A549 (cell line): Measurements from ENCODE around the gene PCED1B. TPM values are rescaled to one million over a fixed set of nuclear protein-coding genes. Genes with fewer than 3 reads are reported as not detected.

Source experiments
- ATAC-seq, 2 experiments: fragments of 200-7000 bp in 1 of 2; fragments of >200 bp in 1 of 2; cut with Nextera tagmentation in 1 of 2; cut with Tn5 transposase in 1 of 2; 3 replicates each; pipeline versions ENCODE4 v1.8.0 to v1.9.1; 2018 to 2020; ENCODE audit warnings: mild to moderate bottlenecking in 1 of 2, moderate library complexity in 1 of 2
- CTCF ChIA-PET: fragments of 300-600 bp; sonication (Branson Sonifier 250); formaldehyde crosslinking; extraction: SDS; loops from one replicate; lab custom pipeline; 2021; ENCODE audit warnings: antibody characterized with exemption, inconsistent platforms; lab: Yijun Ruan, JAX
- POLR2A ChIA-PET: fragments of 350-600 bp; formaldehyde crosslinking; extraction: SDS; loops from one replicate; lab custom pipeline; 2021; ENCODE audit warnings: antibody characterized with exemption, inconsistent platforms; lab: Yijun Ruan, JAX
- DNase-seq, 2 experiments: peaks; one replicate each; pipeline versions ENCODE4 v3.0.0 to v3.0.0-alpha.2; 2011 to 2016; ENCODE audit warnings: low read depth in 1 of 2, low spot score in 1 of 2
- FAIRE-seq: peaks from 2 replicates; lab custom pipeline; 2011; peaks lifted over from hg19 to GRCh38; lab: Jason Lieb, UNC
- H3K27ac ChIP-seq, 2 experiments: fragments of >200 bp; sonication (Bioruptor Twin); formaldehyde crosslinking; 3 replicates each; pipeline ENCODE4 v1.5.1; 2016 to 2017
- H3K4me1 ChIP-seq: fragments of >200 bp; sonication (Bioruptor Twin); formaldehyde crosslinking; 3 replicates; pipeline ENCODE4 v1.6.1; 2016
- H3K4me2 ChIP-seq: fragments of >200 bp; sonication (Bioruptor Twin); formaldehyde crosslinking; 3 replicates; pipeline ENCODE4 v1.6.1; 2016
- H3K4me3 ChIP-seq: fragments of >200 bp; sonication (Bioruptor Twin); formaldehyde crosslinking; 3 replicates; pipeline ENCODE4 v1.5.1; 2016
- H3K9me3 ChIP-seq: fragments of >200 bp; sonication (Bioruptor Twin); formaldehyde crosslinking; 3 replicates; pipeline ENCODE4 v1.6.1; 2016
- CEBPB ChIP-seq, 2 experiments: fragments of >200 bp in 1 of 2; sonication (Bioruptor Twin) in 1 of 2; formaldehyde crosslinking in 1 of 2; IDR thresholded peaks; 2 replicates each; pipeline ENCODE4 v1.6.1; 2012 to 2016
- CHD2 ChIP-seq: fragments of 150-350 bp; IDR thresholded peaks from 2 replicates; pipeline ENCODE4 v1.6.1; 2014; ENCODE audit warnings: low read length; ENCODE audit not compliant: partially characterized antibody
- CHD4 ChIP-seq: fragments of 200-600 bp; sonication (generic); IDR thresholded peaks from 2 replicates; pipeline ENCODE4 v1.6.1; 2016; ENCODE audit warnings: antibody characterized with exemption, mild to moderate bottlenecking, borderline replicate concordance
- EHF ChIP-seq: fragments of 250-450 bp; sonication (Bioruptor Pico); IDR thresholded peaks from 2 replicates; pipeline ENCODE4 v1.5.0; 2020; ENCODE audit warnings: mild to moderate bottlenecking
- ESRRA ChIP-seq: fragments of 150-350 bp; IDR thresholded peaks from 2 replicates; pipeline ENCODE4 v1.6.1; 2014; ENCODE audit warnings: mild to moderate bottlenecking, low read length, borderline replicate concordance
- FOSB ChIP-seq: fragments of 250-450 bp; sonication (Bioruptor Pico); IDR thresholded peaks from 2 replicates; pipeline ENCODE4 v1.5.0; 2020; ENCODE audit warnings: mild to moderate bottlenecking, moderate library complexity
- FOSL2 ChIP-seq, 2 experiments: fragments of 450-650 bp in 1 of 2; fragments of >200 bp in 1 of 2; sonication (Bioruptor Twin) in 1 of 2; formaldehyde crosslinking; IDR thresholded peaks; 2 replicates each; pipeline versions ENCODE4 v1.5.0 to v1.6.1; 2016 to 2020; ENCODE audit warnings: mild to moderate bottlenecking in 1 of 2, moderate library complexity in 1 of 2
- FOXS1 ChIP-seq: fragments of 250-450 bp; sonication (Bioruptor Pico); IDR thresholded peaks from 2 replicates; pipeline ENCODE4 v1.5.0; 2020; ENCODE audit warnings: mild to moderate bottlenecking, moderate library complexity
- GATA3 ChIP-seq: IDR thresholded peaks from 2 replicates; pipeline ENCODE4 v1.6.1; 2012; ENCODE audit warnings: borderline replicate concordance
- HDAC2 ChIP-seq: fragments of 200-600 bp; sonication (generic); IDR thresholded peaks from 2 replicates; pipeline ENCODE4 v1.6.1; 2016
- JUNB ChIP-seq: fragments of >200 bp; sonication (Bioruptor Twin); formaldehyde crosslinking; IDR thresholded peaks from 2 replicates; pipeline ENCODE4 v1.6.1; 2016
- KDM5A ChIP-seq: fragments of 200-600 bp; sonication (generic); IDR thresholded peaks from 2 replicates; pipeline ENCODE4 v1.6.1; 2016; ENCODE audit warnings: antibody characterized with exemption, mild to moderate bottlenecking
- MAZ ChIP-seq: fragments of 150-350 bp; IDR thresholded peaks from 2 replicates; pipeline ENCODE4 v1.6.1; 2014; ENCODE audit warnings: antibody characterized with exemption, low read depth, low read length, borderline replicate concordance
- MYC ChIP-seq: IDR thresholded peaks from 2 replicates; pipeline ENCODE4 v1.6.1; 2012; ENCODE audit warnings: mild to moderate bottlenecking, inconsistent platforms, low read length, improper control_type of control experiment, borderline replicate concordance
- PHF8 ChIP-seq: fragments of 200-600 bp; sonication (generic); IDR thresholded peaks from 2 replicates; pipeline ENCODE4 v1.6.1; 2016; ENCODE audit warnings: low read depth, mild to moderate bottlenecking, antibody characterized with exemption, moderate library complexity, borderline replicate concordance
- POLR2A ChIP-seq: IDR thresholded peaks from 2 replicates; pipeline ENCODE4 v1.6.1; 2012; ENCODE audit warnings: mild to moderate bottlenecking, low read length
- POLR2AphosphoS2 ChIP-seq: conservative IDR thresholded peaks from 2 replicates; pipeline ENCODE4 v1.6.1; 2012; ENCODE audit warnings: low read length, improper control_type of control experiment, inconsistent platforms
- RCOR1 ChIP-seq: fragments of 150-350 bp; IDR thresholded peaks from 2 replicates; pipeline ENCODE4 v1.6.1; 2014; ENCODE audit warnings: antibody characterized with exemption, low read length, low read depth
- RNF2 ChIP-seq: fragments of 200-600 bp; sonication (generic); IDR thresholded peaks from 2 replicates; pipeline ENCODE4 v1.6.1; 2016; ENCODE audit warnings: low read depth, mild to moderate bottlenecking, antibody characterized with exemption, moderate library complexity, borderline replicate concordance
- SREBF2 ChIP-seq: fragments of 450-650 bp; IDR thresholded peaks from 2 replicates; pipeline ENCODE4 v1.6.1; 2014; ENCODE audit warnings: mild to moderate bottlenecking, moderate library complexity
- TFCP2L1 ChIP-seq: fragments of 250-450 bp; sonication (Bioruptor Pico); IDR thresholded peaks from 2 replicates; pipeline ENCODE4 v1.5.0; 2021; ENCODE audit warnings: mild to moderate bottlenecking
- ZC3H11A ChIP-seq: fragments of 450-650 bp; IDR thresholded peaks from 2 replicates; pipeline ENCODE4 v1.6.1; 2014; ENCODE audit warnings: antibody characterized with exemption, mild to moderate bottlenecking
- ZNF302 ChIP-seq: fragments of 250-450 bp; sonication (Bioruptor Pico); IDR thresholded peaks from 2 replicates; pipeline ENCODE4 v1.9.0; 2021; ENCODE audit warnings: inconsistent platforms, mild to moderate bottlenecking, moderate library complexity
- ZSCAN20 ChIP-seq: fragments of 250-450 bp; sonication (Bioruptor Pico); IDR thresholded peaks from 2 replicates; pipeline ENCODE4 v1.8.0; 2022; ENCODE audit warnings: mild to moderate bottlenecking, moderate library complexity
- WGBS: methylation state at CpG from one replicate; pipeline ENCODE4 v1.1.6; 2017; ENCODE audit errors: missing lambda C conversion rate; 5-methylcytosine and 5-hydroxymethylcytosine counted together
- polyA plus RNA-seq, 4 experiments: library from polyadenylated mRNA; depleted of rRNA in 3 of 4; stranded (reverse); fragments of >200 nt; fragmentation: RNase III in 1 of 4; extraction: RNeasy Plus Mini Kit Qiagen cat#74134 plus additional on column Dnase treatment in 1 of 4; gene quantifications; 2 replicates in 3 of 4; 3 replicates in 1 of 4; pipeline ENCODE4 v1.2.3, GENCODE V29; 2011 to 2017
- TF ChIP-seq, protein P1 (sequence below): IDR thresholded peaks from 2 replicates; pipeline ENCODE4 v1.6.1; 2012
- TF ChIP-seq, protein P2 (sequence below): IDR thresholded peaks from 2 replicates; pipeline ENCODE4 v1.6.1; 2012
- TF ChIP-seq, protein P3 (sequence below): fragments of 450-650 bp; IDR thresholded peaks from 2 replicates; pipeline ENCODE4 v1.6.1; 2014; ENCODE audit warnings: antibody characterized with exemption
- TF ChIP-seq, protein P4 (sequence below): fragments of 150-350 bp; IDR thresholded peaks from 2 replicates; pipeline ENCODE4 v1.6.1; 2014; ENCODE audit warnings: low read depth, mild to moderate bottlenecking, low read length
- TF ChIP-seq, protein P5 (sequence below): fragments of 200-600 bp; sonication (generic); IDR thresholded peaks from 2 replicates; pipeline ENCODE4 v1.6.1; 2016; ENCODE audit warnings: antibody characterized with exemption, mild to moderate bottlenecking, moderate library complexity
- TF ChIP-seq, protein P6 (sequence below): fragments of >200 bp; sonication (Bioruptor Twin); formaldehyde crosslinking; IDR thresholded peaks from 3 replicates; pipeline ENCODE4 v1.6.1; 2016

Gene PCED1B
- polyA plus RNA-seq, 2 of the 4 experiments (the other 2 are of a cell fraction) = 74.6 to 108 TPM

DNA sequence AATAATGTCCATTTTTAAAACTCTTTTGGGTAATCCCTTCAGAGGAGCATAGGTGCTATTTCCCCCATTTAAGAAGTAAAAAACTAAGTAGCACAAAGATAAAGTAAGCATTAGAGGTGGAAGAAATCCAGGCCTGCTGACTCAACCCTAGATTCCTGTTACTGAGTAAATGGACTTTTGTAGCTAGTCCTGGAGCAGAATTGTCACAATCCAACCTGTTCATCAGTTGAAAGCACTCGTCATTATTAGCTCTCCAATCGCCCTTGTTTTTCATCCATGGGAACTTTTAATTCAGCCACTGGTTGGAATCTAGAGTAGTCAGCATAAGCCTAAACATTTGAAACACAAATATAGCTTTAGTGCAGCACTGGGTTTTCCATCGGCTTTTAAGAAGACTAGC, 139.8 kb downstream of the PCED1B start (continued):
- TF ChIP-seq, protein P1, sequence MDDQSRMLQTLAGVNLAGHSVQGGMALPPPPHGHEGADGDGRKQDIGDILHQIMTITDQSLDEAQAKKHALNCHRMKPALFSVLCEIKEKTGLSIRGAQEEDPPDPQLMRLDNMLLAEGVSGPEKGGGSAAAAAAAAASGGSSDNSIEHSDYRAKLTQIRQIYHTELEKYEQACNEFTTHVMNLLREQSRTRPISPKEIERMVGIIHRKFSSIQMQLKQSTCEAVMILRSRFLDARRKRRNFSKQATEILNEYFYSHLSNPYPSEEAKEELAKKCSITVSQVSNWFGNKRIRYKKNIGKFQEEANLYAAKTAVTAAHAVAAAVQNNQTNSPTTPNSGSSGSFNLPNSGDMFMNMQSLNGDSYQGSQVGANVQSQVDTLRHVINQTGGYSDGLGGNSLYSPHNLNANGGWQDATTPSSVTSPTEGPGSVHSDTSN = no peak
- no peak for TF ChIP-seq RCOR1
- TF ChIP-seq, protein P2, sequence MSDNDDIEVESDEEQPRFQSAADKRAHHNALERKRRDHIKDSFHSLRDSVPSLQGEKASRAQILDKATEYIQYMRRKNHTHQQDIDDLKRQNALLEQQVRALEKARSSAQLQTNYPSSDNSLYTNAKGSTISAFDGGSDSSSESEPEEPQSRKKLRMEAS = no peak; the same call in 1 of the 2 replicates
- TF ChIP-seq MAZ = no peak
- TF ChIP-seq, protein P3, sequence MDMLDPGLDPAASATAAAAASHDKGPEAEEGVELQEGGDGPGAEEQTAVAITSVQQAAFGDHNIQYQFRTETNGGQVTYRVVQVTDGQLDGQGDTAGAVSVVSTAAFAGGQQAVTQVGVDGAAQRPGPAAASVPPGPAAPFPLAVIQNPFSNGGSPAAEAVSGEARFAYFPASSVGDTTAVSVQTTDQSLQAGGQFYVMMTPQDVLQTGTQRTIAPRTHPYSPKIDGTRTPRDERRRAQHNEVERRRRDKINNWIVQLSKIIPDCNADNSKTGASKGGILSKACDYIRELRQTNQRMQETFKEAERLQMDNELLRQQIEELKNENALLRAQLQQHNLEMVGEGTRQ = no peak

DNA sequence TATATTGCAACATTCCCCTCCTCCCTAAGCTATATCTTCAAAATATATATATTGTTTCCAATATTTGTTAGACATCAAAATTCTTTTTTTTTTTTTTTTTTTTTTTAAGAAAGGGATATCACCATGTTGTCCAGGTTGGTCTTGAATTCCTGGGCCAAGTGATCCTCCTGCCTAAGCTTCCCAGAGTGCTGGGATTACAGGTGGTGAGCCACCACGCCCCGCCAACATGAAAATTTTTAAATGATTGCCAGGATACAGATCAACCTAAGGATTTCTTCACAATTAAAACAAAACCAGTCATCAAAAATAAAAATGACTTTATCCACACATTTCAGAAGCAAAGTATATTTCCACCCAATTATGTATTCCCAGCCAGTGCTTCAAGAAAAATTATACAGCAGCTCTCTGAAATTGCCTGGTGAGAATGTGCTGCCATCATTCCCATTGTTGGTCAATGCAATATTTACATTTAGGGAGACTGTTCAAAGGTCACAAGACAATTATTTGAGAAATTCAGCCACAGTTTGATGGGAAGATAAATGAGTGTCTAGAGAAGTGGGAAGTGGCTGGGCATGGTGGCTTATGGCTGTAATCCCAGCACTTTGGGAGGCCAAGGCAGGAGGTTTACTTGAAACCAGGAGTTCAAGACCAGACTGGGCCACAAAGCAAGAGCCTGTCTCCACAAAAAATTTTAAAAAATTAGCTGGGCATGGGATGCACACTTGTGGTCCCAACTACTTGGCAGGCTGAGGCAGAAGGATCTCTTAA, 142.0 kb downstream of the PCED1B start:
- peak overlapping the region; percentile 98 to 99 for H3K27ac ChIP-seq
- ChIA-PET POLR2A (interaction anchor here (0.6 to 4.2 kb wide), 10 partner anchors 9 to 175 kb away, joined by 3 to 156 read pairs (median 4); partner anchors contain the start of genes AMIGO2 and PCED1B), CTCF (interaction anchor here (0.6 to 1.9 kb wide), 7 partner anchors 52 to 459 kb away, joined by 3 to 7 read pairs (median 3); partner anchors contain the start of genes AMIGO2 and PCED1B)
- peak; percentile 87 for FAIRE-seq
- H3K9me3 ChIP-seq = no peaks in the 10 kb centered on the region
- no peak overlapping the region for H3K4me3 ChIP-seq
- WGBS = 0% methylated on average over 2 of the region's 2 CpGs
- peak; percentile 22 to 49; a peak in 3 of 6 replicates for ATAC-seq
- peaks cover 72% of the 10 kb centered on the region for H3K4me1 ChIP-seq
- peak overlapping the region; percentile 55 for H3K4me2 ChIP-seq
- DNase-seq = peak; percentile 83 to 98
- TF ChIP-seq CHD2 (peak; percentile 35), HDAC2 (no peak), CHD4 (no peak), FOXS1 (peak; percentile 93), GATA3 (peak; percentile 100), PHF8 (no peak), MAZ (no peak), ZC3H11A (no peak), MYC (no peak), EHF (CRISPR knock-in tag) (peak; percentile 72), CEBPB (IDR thresholded peaks at IDR 0.05) (peak; percentile 92 to 99), ESRRA (no peak; the same call in 1 of the 2 replicates), KDM5A (no peak), RNF2 (no peak), JUNB (peak; percentile 77), ZNF302 (CRISPR knock-in tag) (peak; percentile 58), SREBF2 (no peak), FOSL2 (IDR thresholded peaks at IDR 0.05) (no peak), FOSL2 (CRISPR knock-in tag; IDR thresholded peaks at IDR 0.05) (peak; percentile 87), POLR2A (no peak), ZSCAN20 (CRISPR knock-in tag) (0 out of 2 replicates have a peak, but pooled peaks have one; percentile 47), FOSB (CRISPR knock-in tag) (peak; percentile 34; the same call in 1 of the 2 replicates), POLR2AphosphoS2 (no peak), TFCP2L1 (CRISPR knock-in tag) (no peak)
- TF ChIP-seq, protein P4, sequence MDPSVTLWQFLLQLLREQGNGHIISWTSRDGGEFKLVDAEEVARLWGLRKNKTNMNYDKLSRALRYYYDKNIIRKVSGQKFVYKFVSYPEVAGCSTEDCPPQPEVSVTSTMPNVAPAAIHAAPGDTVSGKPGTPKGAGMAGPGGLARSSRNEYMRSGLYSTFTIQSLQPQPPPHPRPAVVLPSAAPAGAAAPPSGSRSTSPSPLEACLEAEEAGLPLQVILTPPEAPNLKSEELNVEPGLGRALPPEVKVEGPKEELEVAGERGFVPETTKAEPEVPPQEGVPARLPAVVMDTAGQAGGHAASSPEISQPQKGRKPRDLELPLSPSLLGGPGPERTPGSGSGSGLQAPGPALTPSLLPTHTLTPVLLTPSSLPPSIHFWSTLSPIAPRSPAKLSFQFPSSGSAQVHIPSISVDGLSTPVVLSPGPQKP = no peak
- TF ChIP-seq, protein P5, sequence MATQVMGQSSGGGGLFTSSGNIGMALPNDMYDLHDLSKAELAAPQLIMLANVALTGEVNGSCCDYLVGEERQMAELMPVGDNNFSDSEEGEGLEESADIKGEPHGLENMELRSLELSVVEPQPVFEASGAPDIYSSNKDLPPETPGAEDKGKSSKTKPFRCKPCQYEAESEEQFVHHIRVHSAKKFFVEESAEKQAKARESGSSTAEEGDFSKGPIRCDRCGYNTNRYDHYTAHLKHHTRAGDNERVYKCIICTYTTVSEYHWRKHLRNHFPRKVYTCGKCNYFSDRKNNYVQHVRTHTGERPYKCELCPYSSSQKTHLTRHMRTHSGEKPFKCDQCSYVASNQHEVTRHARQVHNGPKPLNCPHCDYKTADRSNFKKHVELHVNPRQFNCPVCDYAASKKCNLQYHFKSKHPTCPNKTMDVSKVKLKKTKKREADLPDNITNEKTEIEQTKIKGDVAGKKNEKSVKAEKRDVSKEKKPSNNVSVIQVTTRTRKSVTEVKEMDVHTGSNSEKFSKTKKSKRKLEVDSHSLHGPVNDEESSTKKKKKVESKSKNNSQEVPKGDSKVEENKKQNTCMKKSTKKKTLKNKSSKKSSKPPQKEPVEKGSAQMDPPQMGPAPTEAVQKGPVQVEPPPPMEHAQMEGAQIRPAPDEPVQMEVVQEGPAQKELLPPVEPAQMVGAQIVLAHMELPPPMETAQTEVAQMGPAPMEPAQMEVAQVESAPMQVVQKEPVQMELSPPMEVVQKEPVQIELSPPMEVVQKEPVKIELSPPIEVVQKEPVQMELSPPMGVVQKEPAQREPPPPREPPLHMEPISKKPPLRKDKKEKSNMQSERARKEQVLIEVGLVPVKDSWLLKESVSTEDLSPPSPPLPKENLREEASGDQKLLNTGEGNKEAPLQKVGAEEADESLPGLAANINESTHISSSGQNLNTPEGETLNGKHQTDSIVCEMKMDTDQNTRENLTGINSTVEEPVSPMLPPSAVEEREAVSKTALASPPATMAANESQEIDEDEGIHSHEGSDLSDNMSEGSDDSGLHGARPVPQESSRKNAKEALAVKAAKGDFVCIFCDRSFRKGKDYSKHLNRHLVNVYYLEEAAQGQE = no peak
- TF ChIP-seq, protein P6, sequence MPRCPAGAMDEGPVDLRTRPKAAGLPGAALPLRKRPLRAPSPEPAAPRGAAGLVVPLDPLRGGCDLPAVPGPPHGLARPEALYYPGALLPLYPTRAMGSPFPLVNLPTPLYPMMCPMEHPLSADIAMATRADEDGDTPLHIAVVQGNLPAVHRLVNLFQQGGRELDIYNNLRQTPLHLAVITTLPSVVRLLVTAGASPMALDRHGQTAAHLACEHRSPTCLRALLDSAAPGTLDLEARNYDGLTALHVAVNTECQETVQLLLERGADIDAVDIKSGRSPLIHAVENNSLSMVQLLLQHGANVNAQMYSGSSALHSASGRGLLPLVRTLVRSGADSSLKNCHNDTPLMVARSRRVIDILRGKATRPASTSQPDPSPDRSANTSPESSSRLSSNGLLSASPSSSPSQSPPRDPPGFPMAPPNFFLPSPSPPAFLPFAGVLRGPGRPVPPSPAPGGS = peak; percentile 91; the same call in 2 of the 3 replicates
